GM12878 (cell line): ENCODE results near the gene TNFAIP3.

ENCODE experiments used
- CEBPZ ChIP-seq: fragments of 150-350 bp; IDR thresholded peaks from 2 replicates; pipeline ENCODE4 v1.6.1; 2016; ENCODE audit warnings: low read depth, low read length
- CTCF ChIP-seq, 3 experiments: IDR thresholded peaks in 2 of 3; conservative IDR thresholded peaks in 1 of 3; 2 replicates each; pipeline ENCODE4 v1.5.1; 2011; ENCODE audit warnings: low read depth in 3 of 3, low read length in 3 of 3, mild to moderate bottlenecking in 3 of 3, control low read depth in 2 of 3, moderate library complexity in 2 of 3, inconsistent platforms in 1 of 3, mixed read lengths in 1 of 3; ENCODE audit not compliant: control insufficient read depth in 2 of 3, insufficient read depth in 1 of 3; ENCODE audit errors: extremely low read depth in 1 of 3
- ESRRA ChIP-seq: IDR thresholded peaks from 2 replicates; pipeline ENCODE4 v1.6.1; 2012; ENCODE audit warnings: mild to moderate bottlenecking, low read length, improper control_type of control experiment
- NKRF ChIP-seq: fragments of 450-650 bp; conservative IDR thresholded peaks from 2 replicates; pipeline ENCODE4 v1.6.1; 2017; ENCODE audit warnings: mild to moderate bottlenecking, moderate library complexity
- POLR2A ChIP-seq: IDR thresholded peaks from 2 replicates; pipeline ENCODE4 v1.6.1; 2011; ENCODE audit warnings: low read depth, mild to moderate bottlenecking, low read length

GRCh38 chr6:137923866-137924653, 57.0 kb downstream of the TNFAIP3 start:
- TF ChIP-seq CEBPZ (no peak), CTCF (IDR thresholded peaks at IDR 0.05 in 2 of 3, conservative IDR thresholded peaks at IDR 0.05 in 1 of 3; ENCODE audit: control insufficient read depth in 2 of 3, extremely low read depth in 1 of 3, insufficient read depth in 1 of 3, low read depth in 3 of 3, low read length in 3 of 3) (no peak), NKRF (no peak), POLR2A (no peak), ESRRA (no peak)
